Thymus (tissue), 11 donors: ENCODE data around the gene LEPR. TPM values are rescaled to one million over a fixed set of nuclear protein-coding genes. Genes with fewer than 3 reads are reported as not detected.

ENCODE experiments used
- DNase-seq, 9 donors: peaks; one replicate each; pipeline ENCODE4 v3.0.0-alpha.2; 2013; ENCODE audit warnings: low spot score in 9 of 9, low read depth in 6 of 9, missing footprints in 1 of 9
- H3K27ac ChIP-seq, 2 donors: one replicate each; pipeline ENCODE4 v1.5.1; 2013; ENCODE audit warnings: control low read depth in 1 of 2, low read depth in 1 of 2, low read length in 1 of 2, mild to moderate bottlenecking in 1 of 2, moderate library complexity in 1 of 2
- H3K27me3 ChIP-seq, 2 donors: one replicate each; pipeline ENCODE4 v1.5.1; 2013; ENCODE audit warnings: low read length in 1 of 2; ENCODE audit not compliant: control insufficient read depth in 2 of 2, insufficient read depth in 1 of 2
- H3K36me3 ChIP-seq, 2 donors: one replicate each; pipeline ENCODE4 v1.5.1; 2013; ENCODE audit warnings: low read length in 1 of 2, mild to moderate bottlenecking in 1 of 2, moderate library complexity in 1 of 2; ENCODE audit not compliant: control insufficient read depth in 2 of 2, insufficient read depth in 2 of 2
- H3K4me1 ChIP-seq, 2 donors: one replicate each; pipeline ENCODE4 v1.5.1; 2013; ENCODE audit warnings: low read length in 2 of 2; ENCODE audit not compliant: control insufficient read depth in 2 of 2, insufficient read depth in 2 of 2
- H3K4me3 ChIP-seq, 2 donors: one replicate each; pipeline ENCODE4 v1.5.1; 2013; ENCODE audit warnings: low read length in 2 of 2, control low read depth in 1 of 2, mild to moderate bottlenecking in 1 of 2
- H3K9me3 ChIP-seq, 2 donors: one replicate each; pipeline ENCODE4 v1.5.1; 2013; ENCODE audit warnings: low read length in 1 of 2, mild to moderate bottlenecking in 1 of 2; ENCODE audit not compliant: control insufficient read depth in 2 of 2, insufficient read depth in 1 of 2
- WGBS: extraction: QIAGEN DNeasy Blood & Tissue Kit; methylation state at CpG from one replicate; pipeline ENCODE4 v1.1.7; 2013; 5-methylcytosine and 5-hydroxymethylcytosine counted together
- polyA plus RNA-seq: library from polyadenylated mRNA; stranded (reverse); fragments of 200-250 nt; gene quantifications from one replicate; pipeline ENCODE4 v1.2.3, GENCODE V29; 2013
- total RNA-seq: library from RNA; stranded (reverse); fragments of 120-200 nt; gene quantifications from one replicate; pipeline ENCODE4 v1.2.4, GENCODE V29; 2013
- donor health status: healthy.

The LEPR gene
- total and polyA plus RNA-seq, 2 donors, result 3.8 to 4.8 TPM

- Histone ChIP-seq H3K27ac (no peak overlapping the region), H3K27me3 (no peaks in the 10 kb centered on the region), H3K4me3 (no peak overlapping the region), H3K4me1 (no peaks in the 10 kb centered on the region), H3K36me3 (no peaks in the 10 kb centered on the region), H3K9me3 (no peaks in the 10 kb centered on the region)
- DNase-seq, result no peak
Measured at GRCh38 chr1:65404941-65405340, 15.5 kb upstream of the LEPR start.

- DNase-seq, result no peak
- Histone ChIP-seq H3K9me3 (no peaks in the 10 kb centered on the region), H3K4me1 (no peaks in the 10 kb centered on the region), H3K27ac (no peak overlapping the region), H3K36me3 (no peaks in the 10 kb centered on the region), H3K4me3 (no peak overlapping the region), H3K27me3 (no peaks in the 10 kb centered on the region)
- 93% methylated on average over 2 of the region's 2 CpGs for WGBS
Measured at GRCh38 chr1:65407877-65408276, 12.6 kb upstream of the LEPR start.

GRCh38 chr1:65409314-65409713 lies 11.2 kb upstream of the LEPR start:
- Histone ChIP-seq H3K4me3 (no peak overlapping the region), H3K27me3 (no peaks in the 10 kb centered on the region), H3K9me3 (no peaks in the 10 kb centered on the region), H3K4me1 (no peaks in the 10 kb centered on the region), H3K27ac (no peak overlapping the region), H3K36me3 (no peaks in the 10 kb centered on the region)
- DNase-seq, result no peak
- WGBS, result 82% methylated on average over 1 of the region's 1 CpG

DNA sequence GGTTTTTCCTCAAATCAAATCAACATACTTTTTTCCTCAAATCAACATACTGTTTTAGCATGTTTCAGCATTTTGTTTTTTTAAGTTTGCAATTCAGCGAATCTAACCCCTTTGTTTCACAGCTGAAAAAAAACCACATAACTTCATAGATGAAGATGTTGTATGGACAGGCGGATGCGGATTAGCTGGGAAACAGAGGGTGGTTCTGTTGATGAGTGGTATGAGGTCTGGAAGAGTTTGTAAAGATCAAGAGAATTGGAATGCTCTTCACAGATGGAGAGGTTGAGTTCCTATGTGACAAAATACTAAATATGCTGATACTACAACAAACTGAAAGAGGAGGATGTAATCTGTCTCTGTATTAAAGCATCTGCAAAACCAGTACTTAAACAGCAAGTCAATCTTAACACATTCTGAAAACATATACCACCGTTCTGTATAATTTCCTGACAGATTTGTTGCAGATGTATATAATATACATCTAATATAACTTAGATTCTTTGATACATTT lies 10.6 kb upstream of the LEPR start:
- Histone ChIP-seq H3K36me3 (no peaks in the 10 kb centered on the region), H3K27me3 (no peaks in the 10 kb centered on the region), H3K4me1 (no peaks in the 10 kb centered on the region), H3K4me3 (no peak overlapping the region), H3K27ac (no peak overlapping the region), H3K9me3 (no peaks in the 10 kb centered on the region)
- no peak for DNase-seq
- 97% methylated on average over 4 of the region's 4 CpGs for WGBS

DNA sequence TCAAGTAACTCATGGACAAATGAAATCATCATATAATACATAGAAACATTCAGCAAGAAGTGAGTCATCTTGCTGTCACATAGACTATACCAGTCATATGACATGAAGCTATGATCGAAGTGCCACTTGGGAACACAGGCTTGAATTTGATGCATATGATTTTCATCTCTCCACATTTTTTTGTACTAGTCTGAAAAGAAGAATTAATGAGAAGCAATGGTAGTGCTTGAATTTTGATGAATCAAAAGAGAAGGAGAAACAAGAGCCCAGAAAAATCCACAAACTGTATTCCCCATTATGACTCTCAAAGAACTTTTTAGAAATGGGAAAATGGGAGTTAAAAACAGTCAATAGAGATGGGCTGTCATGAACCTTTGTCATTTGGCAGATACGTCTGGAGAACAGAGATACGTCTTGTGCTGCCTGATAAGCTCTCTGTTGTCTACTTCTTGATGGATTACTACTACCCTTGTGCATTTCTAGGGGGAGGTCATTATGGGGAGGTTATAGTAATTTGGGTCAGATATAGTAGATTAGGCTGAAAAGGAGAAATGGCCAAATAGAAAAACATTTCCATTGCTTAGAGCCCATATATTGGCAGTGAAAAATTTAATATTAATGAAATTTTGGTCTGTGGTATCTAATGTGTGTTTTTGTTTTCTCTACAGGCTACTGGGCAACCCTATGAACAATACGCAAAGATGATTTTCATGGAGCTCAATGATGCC lies 8.0 kb upstream of the LEPR start:
- WGBS, result 96% methylated on average over 4 of the region's 4 CpGs
- H3K36me3 ChIP-seq, result no peaks in the 10 kb centered on the region
- H3K27ac ChIP-seq, result no peak overlapping the region
- no peaks in the 10 kb centered on the region for H3K4me1 ChIP-seq
- DNase-seq, result no peak
- no peaks in the 10 kb centered on the region for H3K27me3 ChIP-seq
- H3K9me3 ChIP-seq, result no peaks in the 10 kb centered on the region
- no peak overlapping the region for H3K4me3 ChIP-seq

DNA sequence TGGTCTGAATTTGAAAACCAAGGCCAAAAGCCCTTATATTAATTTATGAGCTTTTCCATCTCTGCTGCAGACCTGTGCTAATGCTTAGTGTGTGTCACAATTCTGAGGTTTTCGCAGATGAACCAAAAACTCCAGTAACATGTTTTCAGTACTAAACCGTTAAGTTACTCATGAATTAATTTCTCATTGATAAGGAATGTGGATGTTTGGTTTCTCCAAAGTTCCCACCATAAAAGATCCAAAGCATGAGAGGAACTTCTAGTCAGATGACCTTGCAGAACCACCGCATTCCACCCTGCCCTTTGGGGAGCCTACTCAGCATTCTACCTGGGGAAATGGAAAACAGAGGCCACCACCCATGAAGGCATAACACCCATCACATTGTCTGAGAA lies 7.5 kb upstream of the LEPR start:
- H3K4me3 ChIP-seq, result no peak overlapping the region
- H3K4me1 ChIP-seq, result no peaks in the 10 kb centered on the region
- no peaks in the 10 kb centered on the region for H3K27me3 ChIP-seq
- H3K9me3 ChIP-seq, result no peaks in the 10 kb centered on the region
- DNase-seq, result no peak
- no peak overlapping the region for H3K27ac ChIP-seq
- H3K36me3 ChIP-seq, result no peaks in the 10 kb centered on the region
- WGBS, result 97% methylated on average over 3 of the region's 3 CpGs

DNA sequence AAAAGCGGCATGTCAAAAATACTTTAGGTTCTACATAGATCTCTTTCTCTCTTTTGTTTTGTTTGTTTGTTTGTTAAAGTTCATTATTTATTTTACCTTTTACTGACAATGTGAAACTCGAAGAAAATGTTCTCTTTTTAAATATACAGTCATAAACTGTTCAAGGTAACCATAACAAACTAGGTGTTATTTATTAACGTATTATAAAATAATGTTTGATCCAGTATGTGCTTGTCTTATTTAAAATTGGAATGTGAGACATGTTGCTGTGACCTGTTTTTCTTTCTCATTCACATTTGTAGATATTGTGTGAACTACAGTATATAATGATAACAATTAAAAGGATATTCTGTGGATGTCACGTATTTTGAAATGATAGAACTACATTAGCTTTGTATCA lies 5.9 kb upstream of the LEPR start:
- H3K27me3 ChIP-seq, result no peaks in the 10 kb centered on the region
- no peak for DNase-seq

GRCh38 chr1:65416767-65417166 lies 3.7 kb upstream of the LEPR start:
- no peak for DNase-seq
- Histone ChIP-seq H3K27ac (no peak overlapping the region), H3K27me3 (no peaks in the 10 kb centered on the region), H3K36me3 (no peaks in the 10 kb centered on the region), H3K9me3 (peaks cover 0 to 2% of the 10 kb centered on the region in 2 donors), H3K4me1 (peaks cover 0 to 3% of the 10 kb centered on the region in 2 donors), H3K4me3 (no peak overlapping the region)
- WGBS, result 100% methylated on average over 1 of the region's 1 CpG

More for the DNA sequence above, 5.9 kb upstream of the LEPR start:
- H3K9me3 ChIP-seq, result no peaks in the 10 kb centered on the region
- H3K4me3 ChIP-seq, result no peak overlapping the region
- peaks cover 0 to 1% of the 10 kb centered on the region in 2 donors for H3K4me1 ChIP-seq
- H3K36me3 ChIP-seq, result no peaks in the 10 kb centered on the region
- no peak overlapping the region for H3K27ac ChIP-seq
- 97% methylated on average over 4 of the region's 4 CpGs for WGBS

DNA sequence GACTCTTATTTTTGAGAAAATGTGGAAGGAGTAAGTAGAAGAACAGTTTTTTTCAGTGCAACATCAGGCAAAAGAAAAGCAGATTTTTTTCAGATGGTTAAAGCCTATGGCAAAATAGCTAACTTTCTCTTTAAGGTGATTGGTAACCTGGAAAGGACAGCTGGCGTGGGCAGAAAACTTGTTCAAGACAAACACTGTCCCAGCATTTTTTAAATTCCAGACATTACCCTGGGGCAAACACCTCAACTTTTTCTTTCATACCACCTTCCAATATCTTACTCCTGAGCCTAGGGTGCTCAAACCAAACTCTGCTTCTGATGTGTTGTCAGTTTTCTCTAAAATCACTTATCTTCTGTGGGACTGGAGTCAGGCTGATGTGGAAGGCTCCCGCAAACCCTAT lies 2.7 kb upstream of the LEPR start:
- no peak overlapping the region for H3K27ac ChIP-seq
- H3K36me3 ChIP-seq, result no peaks in the 10 kb centered on the region
- H3K9me3 ChIP-seq, result peaks cover 0 to 2% of the 10 kb centered on the region in 2 donors
- no peaks in the 10 kb centered on the region for H3K27me3 ChIP-seq
- WGBS, result 95% methylated on average over 2 of the region's 2 CpGs
- H3K4me1 ChIP-seq, result peaks cover 3% of the 10 kb centered on the region in 2 donors
- DNase-seq, result no peak
- H3K4me3 ChIP-seq, result no peak overlapping the region
